HEK293 (cell line): ENCODE results near the gene MTOR.
A peak's percentile ranks its signal among the peaks of the same experiment; 100 is the strongest.

Experiments
- GLIS2 ChIP-seq: fragments of 450-650 bp; formaldehyde crosslinking; IDR thresholded peaks from 2 replicates; pipeline ENCODE4 v1.5.1; 2016; ENCODE audit warnings: missing biosample characterization, missing genetic modification characterization
- KLF1 ChIP-seq: fragments of 450-650 bp; formaldehyde crosslinking; IDR thresholded peaks from 2 replicates; pipeline ENCODE4 v1.5.1; 2016; ENCODE audit warnings: missing biosample characterization, missing genetic modification characterization
- KLF16 ChIP-seq: fragments of 450-650 bp; formaldehyde crosslinking; IDR thresholded peaks from 2 replicates; pipeline ENCODE4 v1.5.1; 2017; ENCODE audit warnings: missing biosample characterization, missing genetic modification characterization
- OVOL3 ChIP-seq: fragments of 450-650 bp; formaldehyde crosslinking; IDR thresholded peaks from 2 replicates; pipeline ENCODE4 v1.5.1; 2016; ENCODE audit warnings: missing biosample characterization, missing genetic modification characterization
- RBAK ChIP-seq: fragments of 450-650 bp; formaldehyde crosslinking; IDR thresholded peaks from 2 replicates; pipeline ENCODE4 v1.5.1; 2016; ENCODE audit warnings: missing biosample characterization, missing genetic modification characterization
- SP7 ChIP-seq: fragments of 450-650 bp; formaldehyde crosslinking; IDR thresholded peaks from 2 replicates; pipeline ENCODE4 v1.5.1; 2016; ENCODE audit warnings: missing biosample characterization, missing genetic modification characterization
- ZEB2 ChIP-seq: fragments of 450-650 bp; formaldehyde crosslinking; IDR thresholded peaks from 2 replicates; pipeline ENCODE4 v1.5.1; 2016; ENCODE audit warnings: missing biosample characterization, missing genetic modification characterization
- ZNF544 ChIP-seq: fragments of 450-650 bp; formaldehyde crosslinking; IDR thresholded peaks from 2 replicates; pipeline ENCODE4 v1.5.0; 2017; ENCODE audit warnings: missing biosample characterization, missing genetic modification characterization
- ZNF561 ChIP-seq: fragments of 450-650 bp; IDR thresholded peaks from 2 replicates; pipeline ENCODE4 v1.5.1; 2018; ENCODE audit warnings: missing biosample characterization, missing genetic modification characterization, borderline replicate concordance
- ZNF837 ChIP-seq: fragments of 450-650 bp; formaldehyde crosslinking; IDR thresholded peaks from 2 replicates; pipeline ENCODE4 v1.5.1; 2016; ENCODE audit warnings: missing biosample characterization, missing genetic modification characterization
- ZSCAN16 ChIP-seq: fragments of 450-650 bp; formaldehyde crosslinking; IDR thresholded peaks from 2 replicates; pipeline ENCODE4 v1.5.1; 2016; ENCODE audit warnings: missing biosample characterization, missing genetic modification characterization
- ZSCAN23 ChIP-seq: fragments of 450-650 bp; formaldehyde crosslinking; IDR thresholded peaks from 2 replicates; pipeline ENCODE4 v1.5.1; 2016; ENCODE audit warnings: missing biosample characterization, missing genetic modification characterization
- TF ChIP-seq, protein P1 (sequence below): fragments of 450-650 bp; formaldehyde crosslinking; IDR thresholded peaks from 2 replicates; pipeline ENCODE4; 2016; ENCODE audit warnings: missing biosample characterization, missing genetic modification characterization
- TF ChIP-seq, protein P2 (sequence below): sonication (generic); formaldehyde crosslinking; IDR thresholded peaks from 2 replicates; pipeline ENCODE4 v1.8.1; 2022; ENCODE audit warnings: mild to moderate bottlenecking, moderate library complexity, missing genetic modification reagents
- TF ChIP-seq, protein P3 (sequence below): fragments of 450-650 bp; formaldehyde crosslinking; IDR thresholded peaks from 2 replicates; pipeline ENCODE4 v1.5.1; 2016; ENCODE audit warnings: missing biosample characterization, missing genetic modification characterization
- TF ChIP-seq, protein P4 (sequence below): fragments of 450-650 bp; formaldehyde crosslinking; IDR thresholded peaks from 2 replicates; pipeline ENCODE4 v1.5.1; 2016; ENCODE audit warnings: missing biosample characterization, missing genetic modification characterization
- TF ChIP-seq, protein P5 (sequence below): fragments of 450-650 bp; formaldehyde crosslinking; IDR thresholded peaks from 2 replicates; pipeline ENCODE4 v1.5.1; 2016; ENCODE audit warnings: missing biosample characterization, missing genetic modification characterization
- TF ChIP-seq, protein P6 (sequence below): fragments of 450-650 bp; formaldehyde crosslinking; IDR thresholded peaks from 2 replicates; pipeline ENCODE4 v1.5.1; 2016; ENCODE audit warnings: missing biosample characterization, missing genetic modification characterization, borderline replicate concordance
- TF ChIP-seq, protein P7 (sequence below): fragments of 450-650 bp; formaldehyde crosslinking; IDR thresholded peaks from 2 replicates; pipeline ENCODE4 v1.5.1; 2016; ENCODE audit warnings: missing biosample characterization, missing genetic modification characterization
- TF ChIP-seq, protein P8 (sequence below): fragments of 450-650 bp; formaldehyde crosslinking; IDR thresholded peaks from 2 replicates; pipeline ENCODE4 v1.5.1; 2016; ENCODE audit warnings: missing biosample characterization, missing genetic modification characterization, low read depth

Gene MTOR

DNA sequence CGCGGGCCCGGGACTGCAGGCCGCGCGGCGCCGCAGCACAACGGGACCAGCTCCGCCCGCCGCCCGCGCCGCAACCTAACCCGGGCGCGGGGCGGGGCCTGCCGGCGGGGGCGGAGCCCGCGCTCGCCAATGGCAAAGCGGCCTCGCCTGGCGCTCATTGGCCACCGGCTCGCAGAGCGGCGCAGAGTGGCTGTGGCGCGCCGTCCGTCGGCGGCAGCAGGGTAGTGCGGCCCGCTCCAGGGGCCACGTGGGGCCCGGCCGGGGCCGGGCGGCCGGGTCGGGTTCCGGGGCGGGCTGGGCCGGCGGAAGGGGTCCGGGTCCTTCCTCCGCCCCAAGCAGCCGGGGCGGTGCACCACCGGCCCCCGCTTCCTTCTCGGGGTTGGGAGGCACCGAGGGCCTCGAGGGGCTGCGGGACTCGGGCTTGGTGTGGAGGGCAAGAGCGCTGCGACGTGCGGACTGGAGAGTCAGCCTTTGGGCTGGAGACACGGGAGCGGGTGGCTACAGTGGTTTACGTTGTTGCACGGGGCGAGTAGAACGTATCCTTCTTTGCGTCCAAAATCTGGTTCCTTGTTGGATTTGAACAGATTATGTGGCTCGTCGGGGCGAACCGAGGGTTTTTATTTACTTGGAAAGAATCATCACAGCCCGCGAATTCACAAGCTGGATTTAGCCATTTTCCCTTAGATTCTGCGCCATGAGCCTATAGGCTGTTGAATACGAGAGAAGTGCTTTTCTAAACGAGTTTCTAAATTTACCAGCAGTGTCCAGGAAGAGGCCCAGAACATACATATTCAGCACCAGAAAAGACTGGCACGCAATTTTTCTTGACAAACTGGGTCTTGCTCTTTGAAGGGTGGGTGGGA, 202.2 kb downstream of the MTOR start, which contains the start of gene SRM (continued):
- TF ChIP-seq ZEB2 (tag by site-specific recombination) (peak; percentile 79), ZNF561 (peak; percentile 68; the same call in 1 of the 2 replicates), SP7 (tag by site-specific recombination) (no peak), OVOL3 (tag by site-specific recombination) (peak; percentile 57; the same call in 1 of the 2 replicates), KLF16 (tag by site-specific recombination) (peak; percentile 54; the same call in 1 of the 2 replicates), ZSCAN23 (tag by site-specific recombination) (no peak), ZSCAN16 (tag by site-specific recombination) (0 out of 2 replicates have a peak, but pooled peaks have one; percentile 17), ZNF837 (tag by site-specific recombination) (no peak), RBAK (tag by site-specific recombination) (no peak), ZNF544 (tag by site-specific recombination) (no peak), KLF1 (tag by site-specific recombination) (0 out of 2 replicates have a peak, but pooled peaks have one; percentile 15), GLIS2 (tag by site-specific recombination) (no peak)
- TF ChIP-seq, protein P1, sequence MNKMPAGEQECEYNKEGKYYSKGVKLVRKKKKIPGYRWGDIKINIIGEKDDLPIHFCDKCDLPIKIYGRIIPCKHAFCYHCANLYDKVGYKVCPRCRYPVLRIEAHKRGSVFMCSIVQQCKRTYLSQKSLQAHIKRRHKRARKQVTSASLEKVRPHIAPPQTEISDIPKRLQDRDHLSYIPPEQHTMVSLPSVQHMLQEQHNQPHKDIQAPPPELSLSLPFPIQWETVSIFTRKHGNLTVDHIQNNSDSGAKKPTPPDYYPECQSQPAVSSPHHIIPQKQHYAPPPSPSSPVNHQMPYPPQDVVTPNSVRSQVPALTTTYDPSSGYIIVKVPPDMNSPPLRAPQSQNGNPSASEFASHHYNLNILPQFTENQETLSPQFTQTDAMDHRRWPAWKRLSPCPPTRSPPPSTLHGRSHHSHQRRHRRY (tag by site-specific recombination), result no peak
- TF ChIP-seq, protein P2, sequence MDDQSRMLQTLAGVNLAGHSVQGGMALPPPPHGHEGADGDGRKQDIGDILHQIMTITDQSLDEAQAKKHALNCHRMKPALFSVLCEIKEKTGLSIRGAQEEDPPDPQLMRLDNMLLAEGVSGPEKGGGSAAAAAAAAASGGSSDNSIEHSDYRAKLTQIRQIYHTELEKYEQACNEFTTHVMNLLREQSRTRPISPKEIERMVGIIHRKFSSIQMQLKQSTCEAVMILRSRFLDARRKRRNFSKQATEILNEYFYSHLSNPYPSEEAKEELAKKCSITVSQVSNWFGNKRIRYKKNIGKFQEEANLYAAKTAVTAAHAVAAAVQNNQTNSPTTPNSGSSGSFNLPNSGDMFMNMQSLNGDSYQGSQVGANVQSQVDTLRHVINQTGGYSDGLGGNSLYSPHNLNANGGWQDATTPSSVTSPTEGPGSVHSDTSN, result peak; percentile 55; the same call in 1 of the 2 replicates
- TF ChIP-seq, protein P3, sequence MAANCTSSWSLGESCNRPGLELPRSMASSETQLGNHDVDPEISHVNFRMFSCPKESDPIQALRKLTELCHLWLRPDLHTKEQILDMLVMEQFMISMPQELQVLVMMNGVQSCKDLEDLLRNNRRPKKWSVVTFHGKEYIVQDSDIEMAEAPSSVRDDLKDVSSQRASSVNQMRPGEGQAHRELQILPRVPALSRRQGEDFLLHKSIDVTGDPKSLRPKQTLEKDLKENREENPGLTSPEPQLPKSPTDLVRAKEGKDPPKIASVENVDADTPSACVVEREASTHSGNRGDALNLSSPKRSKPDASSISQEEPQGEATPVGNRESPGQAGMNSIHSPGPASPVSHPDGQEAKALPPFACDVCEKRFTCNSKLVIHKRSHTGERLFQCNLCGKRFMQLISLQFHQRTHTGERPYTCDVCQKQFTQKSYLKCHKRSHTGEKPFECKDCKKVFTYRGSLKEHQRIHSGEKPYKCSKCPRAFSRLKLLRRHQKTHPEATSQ, result 0 out of 2 replicates have a peak, but pooled peaks have one; percentile 46
- TF ChIP-seq, protein P4, sequence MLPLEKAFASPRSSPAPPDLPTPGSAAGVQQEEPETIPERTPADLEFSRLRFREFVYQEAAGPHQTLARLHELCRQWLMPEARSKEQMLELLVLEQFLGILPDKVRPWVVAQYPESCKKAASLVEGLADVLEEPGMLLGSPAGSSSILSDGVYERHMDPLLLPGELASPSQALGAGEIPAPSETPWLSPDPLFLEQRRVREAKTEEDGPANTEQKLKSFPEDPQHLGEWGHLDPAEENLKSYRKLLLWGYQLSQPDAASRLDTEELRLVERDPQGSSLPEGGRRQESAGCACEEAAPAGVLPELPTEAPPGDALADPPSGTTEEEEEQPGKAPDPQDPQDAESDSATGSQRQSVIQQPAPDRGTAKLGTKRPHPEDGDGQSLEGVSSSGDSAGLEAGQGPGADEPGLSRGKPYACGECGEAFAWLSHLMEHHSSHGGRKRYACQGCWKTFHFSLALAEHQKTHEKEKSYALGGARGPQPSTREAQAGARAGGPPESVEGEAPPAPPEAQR (tag by site-specific recombination), result no peak
- TF ChIP-seq, protein P5, sequence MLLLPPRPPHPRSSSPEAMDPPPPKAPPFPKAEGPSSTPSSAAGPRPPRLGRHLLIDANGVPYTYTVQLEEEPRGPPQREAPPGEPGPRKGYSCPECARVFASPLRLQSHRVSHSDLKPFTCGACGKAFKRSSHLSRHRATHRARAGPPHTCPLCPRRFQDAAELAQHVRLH (tag by site-specific recombination), result no peak
- TF ChIP-seq, protein P6, sequence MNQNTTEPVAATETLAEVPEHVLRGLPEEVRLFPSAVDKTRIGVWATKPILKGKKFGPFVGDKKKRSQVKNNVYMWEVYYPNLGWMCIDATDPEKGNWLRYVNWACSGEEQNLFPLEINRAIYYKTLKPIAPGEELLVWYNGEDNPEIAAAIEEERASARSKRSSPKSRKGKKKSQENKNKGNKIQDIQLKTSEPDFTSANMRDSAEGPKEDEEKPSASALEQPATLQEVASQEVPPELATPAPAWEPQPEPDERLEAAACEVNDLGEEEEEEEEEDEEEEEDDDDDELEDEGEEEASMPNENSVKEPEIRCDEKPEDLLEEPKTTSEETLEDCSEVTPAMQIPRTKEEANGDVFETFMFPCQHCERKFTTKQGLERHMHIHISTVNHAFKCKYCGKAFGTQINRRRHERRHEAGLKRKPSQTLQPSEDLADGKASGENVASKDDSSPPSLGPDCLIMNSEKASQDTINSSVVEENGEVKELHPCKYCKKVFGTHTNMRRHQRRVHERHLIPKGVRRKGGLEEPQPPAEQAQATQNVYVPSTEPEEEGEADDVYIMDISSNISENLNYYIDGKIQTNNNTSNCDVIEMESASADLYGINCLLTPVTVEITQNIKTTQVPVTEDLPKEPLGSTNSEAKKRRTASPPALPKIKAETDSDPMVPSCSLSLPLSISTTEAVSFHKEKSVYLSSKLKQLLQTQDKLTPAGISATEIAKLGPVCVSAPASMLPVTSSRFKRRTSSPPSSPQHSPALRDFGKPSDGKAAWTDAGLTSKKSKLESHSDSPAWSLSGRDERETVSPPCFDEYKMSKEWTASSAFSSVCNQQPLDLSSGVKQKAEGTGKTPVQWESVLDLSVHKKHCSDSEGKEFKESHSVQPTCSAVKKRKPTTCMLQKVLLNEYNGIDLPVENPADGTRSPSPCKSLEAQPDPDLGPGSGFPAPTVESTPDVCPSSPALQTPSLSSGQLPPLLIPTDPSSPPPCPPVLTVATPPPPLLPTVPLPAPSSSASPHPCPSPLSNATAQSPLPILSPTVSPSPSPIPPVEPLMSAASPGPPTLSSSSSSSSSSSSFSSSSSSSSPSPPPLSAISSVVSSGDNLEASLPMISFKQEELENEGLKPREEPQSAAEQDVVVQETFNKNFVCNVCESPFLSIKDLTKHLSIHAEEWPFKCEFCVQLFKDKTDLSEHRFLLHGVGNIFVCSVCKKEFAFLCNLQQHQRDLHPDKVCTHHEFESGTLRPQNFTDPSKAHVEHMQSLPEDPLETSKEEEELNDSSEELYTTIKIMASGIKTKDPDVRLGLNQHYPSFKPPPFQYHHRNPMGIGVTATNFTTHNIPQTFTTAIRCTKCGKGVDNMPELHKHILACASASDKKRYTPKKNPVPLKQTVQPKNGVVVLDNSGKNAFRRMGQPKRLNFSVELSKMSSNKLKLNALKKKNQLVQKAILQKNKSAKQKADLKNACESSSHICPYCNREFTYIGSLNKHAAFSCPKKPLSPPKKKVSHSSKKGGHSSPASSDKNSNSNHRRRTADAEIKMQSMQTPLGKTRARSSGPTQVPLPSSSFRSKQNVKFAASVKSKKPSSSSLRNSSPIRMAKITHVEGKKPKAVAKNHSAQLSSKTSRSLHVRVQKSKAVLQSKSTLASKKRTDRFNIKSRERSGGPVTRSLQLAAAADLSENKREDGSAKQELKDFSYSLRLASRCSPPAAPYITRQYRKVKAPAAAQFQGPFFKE (tag by site-specific recombination), result no peak
- TF ChIP-seq, protein P7, sequence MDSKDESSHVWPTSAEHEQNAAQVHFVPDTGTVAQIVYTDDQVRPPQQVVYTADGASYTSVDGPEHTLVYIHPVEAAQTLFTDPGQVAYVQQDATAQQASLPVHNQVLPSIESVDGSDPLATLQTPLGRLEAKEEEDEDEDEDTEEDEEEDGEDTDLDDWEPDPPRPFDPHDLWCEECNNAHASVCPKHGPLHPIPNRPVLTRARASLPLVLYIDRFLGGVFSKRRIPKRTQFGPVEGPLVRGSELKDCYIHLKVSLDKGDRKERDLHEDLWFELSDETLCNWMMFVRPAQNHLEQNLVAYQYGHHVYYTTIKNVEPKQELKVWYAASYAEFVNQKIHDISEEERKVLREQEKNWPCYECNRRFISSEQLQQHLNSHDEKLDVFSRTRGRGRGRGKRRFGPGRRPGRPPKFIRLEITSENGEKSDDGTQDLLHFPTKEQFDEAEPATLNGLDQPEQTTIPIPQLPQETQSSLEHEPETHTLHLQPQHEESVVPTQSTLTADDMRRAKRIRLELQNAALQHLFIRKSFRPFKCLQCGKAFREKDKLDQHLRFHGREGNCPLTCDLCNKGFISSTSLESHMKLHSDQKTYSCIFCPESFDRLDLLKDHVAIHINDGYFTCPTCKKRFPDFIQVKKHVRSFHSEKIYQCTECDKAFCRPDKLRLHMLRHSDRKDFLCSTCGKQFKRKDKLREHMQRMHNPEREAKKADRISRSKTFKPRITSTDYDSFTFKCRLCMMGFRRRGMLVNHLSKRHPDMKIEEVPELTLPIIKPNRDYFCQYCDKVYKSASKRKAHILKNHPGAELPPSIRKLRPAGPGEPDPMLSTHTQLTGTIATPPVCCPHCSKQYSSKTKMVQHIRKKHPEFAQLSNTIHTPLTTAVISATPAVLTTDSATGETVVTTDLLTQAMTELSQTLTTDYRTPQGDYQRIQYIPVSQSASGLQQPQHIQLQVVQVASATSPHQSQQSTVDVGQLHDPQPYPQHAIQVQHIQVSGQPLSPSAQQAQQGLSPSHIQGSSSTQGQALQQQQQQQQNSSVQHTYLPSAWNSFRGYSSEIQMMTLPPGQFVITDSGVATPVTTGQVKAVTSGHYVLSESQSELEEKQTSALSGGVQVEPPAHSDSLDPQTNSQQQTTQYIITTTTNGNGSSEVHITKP, result peak; percentile 50; the same call in 1 of the 2 replicates
- TF ChIP-seq, protein P8, sequence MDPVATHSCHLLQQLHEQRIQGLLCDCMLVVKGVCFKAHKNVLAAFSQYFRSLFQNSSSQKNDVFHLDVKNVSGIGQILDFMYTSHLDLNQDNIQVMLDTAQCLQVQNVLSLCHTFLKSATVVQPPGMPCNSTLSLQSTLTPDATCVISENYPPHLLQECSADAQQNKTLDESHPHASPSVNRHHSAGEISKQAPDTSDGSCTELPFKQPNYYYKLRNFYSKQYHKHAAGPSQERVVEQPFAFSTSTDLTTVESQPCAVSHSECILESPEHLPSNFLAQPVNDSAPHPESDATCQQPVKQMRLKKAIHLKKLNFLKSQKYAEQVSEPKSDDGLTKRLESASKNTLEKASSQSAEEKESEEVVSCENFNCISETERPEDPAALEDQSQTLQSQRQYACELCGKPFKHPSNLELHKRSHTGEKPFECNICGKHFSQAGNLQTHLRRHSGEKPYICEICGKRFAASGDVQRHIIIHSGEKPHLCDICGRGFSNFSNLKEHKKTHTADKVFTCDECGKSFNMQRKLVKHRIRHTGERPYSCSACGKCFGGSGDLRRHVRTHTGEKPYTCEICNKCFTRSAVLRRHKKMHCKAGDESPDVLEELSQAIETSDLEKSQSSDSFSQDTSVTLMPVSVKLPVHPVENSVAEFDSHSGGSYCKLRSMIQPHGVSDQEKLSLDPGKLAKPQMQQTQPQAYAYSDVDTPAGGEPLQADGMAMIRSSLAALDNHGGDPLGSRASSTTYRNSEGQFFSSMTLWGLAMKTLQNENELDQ (tag by site-specific recombination), result no peak
